ENCODE measurements around the gene RIMBP3C.
"Not testable (repeated sequence)": the region's sequence is repeated elsewhere in the genome, so short reads cannot be mapped to it uniquely, and the experiment has no call there.

GRCh38 chr22:21516970-21517764 lies 34.1 kb downstream of the RIMBP3C start:
- not testable (repeated sequence) for TF ChIP-seq CTCF, POLR2A (IDR thresholded peaks at IDR 0.05)

Measured in breast epithelium (tissue), 3 donors.